ENCODE data around the gene DDX4.
"Not testable (repeated sequence)": the region's sequence is repeated elsewhere in the genome, so short reads cannot be mapped to it uniquely, and the experiment has no call there.

Gene DDX4

DNA sequence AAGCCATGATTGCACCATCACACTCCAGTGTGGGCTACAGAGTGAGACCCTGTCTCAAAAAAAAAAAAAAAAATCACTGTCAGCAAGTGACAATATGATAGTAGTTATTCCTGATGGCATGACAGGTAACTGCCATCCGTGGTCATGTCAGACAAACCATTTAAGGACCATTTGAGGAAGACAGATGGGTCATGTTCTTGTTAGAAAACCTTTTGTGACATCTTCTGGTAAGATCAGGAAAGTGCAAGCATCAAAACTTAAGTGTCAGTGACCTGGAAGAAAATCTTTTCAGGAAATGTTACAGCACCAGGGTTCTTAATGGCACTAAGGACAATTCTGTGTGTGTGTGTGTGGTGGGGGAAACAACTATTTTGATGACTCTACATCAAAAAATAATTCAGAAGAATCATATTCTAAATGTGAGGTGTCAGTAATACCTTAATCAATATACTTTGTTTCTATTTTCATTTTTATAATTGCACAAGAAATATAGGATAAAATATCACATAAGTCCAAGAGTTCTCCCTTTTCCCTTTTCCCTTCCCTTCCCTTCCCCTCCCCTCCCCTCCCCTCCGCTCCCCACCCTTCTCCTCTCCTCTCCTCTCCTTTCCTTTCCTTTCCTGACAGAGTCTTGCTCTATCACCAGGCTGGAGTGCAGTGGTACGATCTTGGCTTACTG lies 43.6 kb upstream of the DDX4 start:
- Histone ChIP-seq H4K8ac (ENCODE audit: low read length) (no peak overlapping the region), H3K4me2 (ENCODE audit: low read length, poor library complexity, severe bottlenecking) (no peak overlapping the region), H3K18ac (ENCODE audit: low read depth in 1 of 2, low read length in 2 of 2) (no peak overlapping the region), H3K4me1 (ENCODE audit: control insufficient read depth, insufficient read depth, low read depth, low read length) (no peaks in the 10 kb centered on the region), H3K36me3 (ENCODE audit: control insufficient read depth in 1 of 2, insufficient read depth in 2 of 2, low read depth in 1 of 2, low read length in 2 of 2) (peaks cover 0 to 8% of the 10 kb centered on the region in 2 experiments), H2BK120ac (ENCODE audit: low read depth, low read length) (no peak overlapping the region), H2AK5ac (ENCODE audit: low read length, severe bottlenecking) (no peak overlapping the region), H3K27me3 (ENCODE audit: control insufficient read depth in 1 of 2, insufficient read depth in 1 of 2, low read length in 2 of 2) (no peaks in the 10 kb centered on the region), H2BK15ac (ENCODE audit: low read depth, poor library complexity, severe bottlenecking) (no peak overlapping the region), H3K27ac (ENCODE audit: low read length, poor library complexity, severe bottlenecking) (no peak overlapping the region), H3K9me3 (ENCODE audit: control insufficient read depth, low read length) (no peaks in the 10 kb centered on the region), H3K4me3 (ENCODE audit: insufficient read depth in 1 of 2, low read depth in 1 of 2, low read length in 2 of 2) (no peak overlapping the region), H2BK5ac (ENCODE audit: low read depth, low read length, poor library complexity, severe bottlenecking) (no peak overlapping the region), H4K91ac (ENCODE audit: low read length) (no peak overlapping the region), H3K14ac (ENCODE audit: low read length in 2 of 2) (no peak overlapping the region), H3K4ac (ENCODE audit: low read depth in 1 of 2, low read length in 2 of 2) (no peak overlapping the region), H3K9ac (ENCODE audit: low read length) (no peak overlapping the region), H3K23ac (ENCODE audit: low read length in 2 of 2) (no peak overlapping the region), H3K79me1 (replicated peaks; ENCODE audit: low read length, poor library complexity, severe bottlenecking) (peaks cover 5% of the 10 kb centered on the region), H2AFZ (ENCODE audit: low read depth, low read length) (no peak overlapping the region), H2BK12ac (ENCODE audit: low read length in 2 of 2) (no peak overlapping the region)
- DNase-seq, result peak; percentile 52
- 83% methylated on average over 3 of the region's 3 CpGs for WGBS

DNA sequence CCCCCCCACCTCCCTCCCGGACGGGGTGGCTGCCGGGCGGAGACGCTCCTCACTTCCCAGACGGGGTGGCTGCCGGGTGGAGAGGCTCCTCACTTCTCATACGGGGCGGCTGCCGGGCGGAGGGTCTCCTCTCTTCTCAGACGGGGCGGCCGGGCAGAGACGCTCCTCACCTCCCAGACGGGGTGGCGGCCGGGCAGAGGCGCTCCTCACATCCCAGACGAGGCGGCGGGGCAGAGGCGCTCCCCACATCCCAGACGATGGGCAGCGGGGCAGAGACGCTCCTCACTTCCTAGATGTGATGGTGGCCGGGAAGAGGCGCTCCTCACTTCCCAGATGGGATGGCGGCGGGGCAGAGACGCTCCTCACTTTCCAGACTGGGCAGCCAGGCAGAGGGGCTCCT lies 41.2 kb upstream of the DDX4 start:
- not testable (repeated sequence) for H2BK12ac ChIP-seq (ENCODE audit: low read length in 2 of 2); H3K4me1 ChIP-seq (ENCODE audit: control insufficient read depth, insufficient read depth, low read depth, low read length); H2BK15ac ChIP-seq (ENCODE audit: low read depth, poor library complexity, severe bottlenecking); DNase-seq; H3K4ac ChIP-seq (ENCODE audit: low read depth in 1 of 2, low read length in 2 of 2); H3K27me3 ChIP-seq (ENCODE audit: control insufficient read depth in 1 of 2, insufficient read depth in 1 of 2, low read length in 2 of 2); H3K18ac ChIP-seq (ENCODE audit: low read depth in 1 of 2, low read length in 2 of 2); H4K8ac ChIP-seq (ENCODE audit: low read length); H2BK5ac ChIP-seq (ENCODE audit: low read depth, low read length, poor library complexity, severe bottlenecking); H3K36me3 ChIP-seq (ENCODE audit: control insufficient read depth in 1 of 2, insufficient read depth in 2 of 2, low read depth in 1 of 2, low read length in 2 of 2); H3K9me3 ChIP-seq (ENCODE audit: control insufficient read depth, low read length); H3K4me2 ChIP-seq (ENCODE audit: low read length, poor library complexity, severe bottlenecking); H3K23ac ChIP-seq (ENCODE audit: low read length in 2 of 2); H3K27ac ChIP-seq (ENCODE audit: low read length, poor library complexity, severe bottlenecking); H3K14ac ChIP-seq (ENCODE audit: low read length in 2 of 2); H3K4me3 ChIP-seq (ENCODE audit: insufficient read depth in 1 of 2, low read depth in 1 of 2, low read length in 2 of 2); H4K91ac ChIP-seq (ENCODE audit: low read length); H3K9ac ChIP-seq (ENCODE audit: low read length); H2BK120ac ChIP-seq (ENCODE audit: low read depth, low read length); H2AFZ ChIP-seq (ENCODE audit: low read depth, low read length); H2AK5ac ChIP-seq (ENCODE audit: low read length, severe bottlenecking); H3K79me1 ChIP-seq (replicated peaks; ENCODE audit: low read length, poor library complexity, severe bottlenecking)
- WGBS, result 100% methylated on average over 4 of the region's 31 CpGs

DNA sequence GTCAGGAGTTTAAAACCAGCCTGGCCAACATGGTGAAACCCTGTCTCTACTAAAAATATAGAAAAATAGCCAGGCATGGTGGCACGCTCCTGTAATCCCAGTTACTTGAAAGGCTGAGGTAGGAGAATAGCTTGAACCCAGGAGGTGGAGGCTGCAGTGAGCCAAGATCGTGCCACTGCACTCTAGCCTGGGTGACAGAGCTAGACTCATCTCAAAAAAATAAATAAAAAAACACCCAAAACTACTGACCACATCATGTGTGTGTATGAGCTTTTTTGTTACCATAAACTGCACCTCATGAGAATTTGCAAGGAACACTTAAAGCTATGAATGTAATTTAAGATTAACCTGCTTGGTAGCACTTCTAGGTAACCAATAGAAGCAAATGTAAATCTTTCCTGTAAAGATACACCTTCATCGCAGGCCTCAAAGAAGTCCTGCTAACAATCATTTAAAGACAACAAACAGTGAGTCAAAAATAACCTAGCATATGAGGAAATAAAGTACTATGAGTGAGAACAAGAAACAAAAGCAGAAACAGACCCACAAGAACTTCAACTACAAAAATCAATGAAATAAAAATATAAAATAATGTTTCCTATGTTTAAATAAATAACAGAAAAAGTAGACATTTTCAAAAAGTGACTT lies 38.7 kb upstream of the DDX4 start:
- H3K23ac ChIP-seq (ENCODE audit: low read length in 2 of 2), result no peak overlapping the region
- no peak overlapping the region for H2BK120ac ChIP-seq (ENCODE audit: low read depth, low read length)
- no peak overlapping the region for H3K4me3 ChIP-seq (ENCODE audit: insufficient read depth in 1 of 2, low read depth in 1 of 2, low read length in 2 of 2)
- H2BK5ac ChIP-seq (ENCODE audit: low read depth, low read length, poor library complexity, severe bottlenecking), result no peak overlapping the region
- H3K27ac ChIP-seq (ENCODE audit: low read length, poor library complexity, severe bottlenecking), result no peak overlapping the region
- no peak overlapping the region for H3K4me2 ChIP-seq (ENCODE audit: low read length, poor library complexity, severe bottlenecking)
- H3K4ac ChIP-seq (ENCODE audit: low read depth in 1 of 2, low read length in 2 of 2), result no peak overlapping the region
- H3K36me3 ChIP-seq (ENCODE audit: control insufficient read depth in 1 of 2, insufficient read depth in 2 of 2, low read depth in 1 of 2, low read length in 2 of 2), result peaks cover 2 to 13% of the 10 kb centered on the region in 2 experiments
- H2BK12ac ChIP-seq (ENCODE audit: low read length in 2 of 2), result no peak overlapping the region
- H2AFZ ChIP-seq (ENCODE audit: low read depth, low read length), result no peak overlapping the region
- H3K9ac ChIP-seq (ENCODE audit: low read length), result no peak overlapping the region
- no peak overlapping the region for H2AK5ac ChIP-seq (ENCODE audit: low read length, severe bottlenecking)
- no peaks in the 10 kb centered on the region for H3K9me3 ChIP-seq (ENCODE audit: control insufficient read depth, low read length)
- no peak overlapping the region for H3K14ac ChIP-seq (ENCODE audit: low read length in 2 of 2)
- DNase-seq, result no peak
- WGBS, result 100% methylated on average over 1 of the region's 3 CpGs
- H2BK15ac ChIP-seq (ENCODE audit: low read depth, poor library complexity, severe bottlenecking), result no peak overlapping the region
- no peaks in the 10 kb centered on the region for H3K4me1 ChIP-seq (ENCODE audit: control insufficient read depth, insufficient read depth, low read depth, low read length)
- H3K27me3 ChIP-seq (ENCODE audit: control insufficient read depth in 1 of 2, insufficient read depth in 1 of 2, low read length in 2 of 2), result no peaks in the 10 kb centered on the region
- no peak overlapping the region for H3K18ac ChIP-seq (ENCODE audit: low read depth in 1 of 2, low read length in 2 of 2)
- H4K8ac ChIP-seq (ENCODE audit: low read length), result no peak overlapping the region
- no peak overlapping the region for H4K91ac ChIP-seq (ENCODE audit: low read length)
- H3K79me1 ChIP-seq (replicated peaks; ENCODE audit: low read length, poor library complexity, severe bottlenecking), result no peaks in the 10 kb centered on the region

DNA sequence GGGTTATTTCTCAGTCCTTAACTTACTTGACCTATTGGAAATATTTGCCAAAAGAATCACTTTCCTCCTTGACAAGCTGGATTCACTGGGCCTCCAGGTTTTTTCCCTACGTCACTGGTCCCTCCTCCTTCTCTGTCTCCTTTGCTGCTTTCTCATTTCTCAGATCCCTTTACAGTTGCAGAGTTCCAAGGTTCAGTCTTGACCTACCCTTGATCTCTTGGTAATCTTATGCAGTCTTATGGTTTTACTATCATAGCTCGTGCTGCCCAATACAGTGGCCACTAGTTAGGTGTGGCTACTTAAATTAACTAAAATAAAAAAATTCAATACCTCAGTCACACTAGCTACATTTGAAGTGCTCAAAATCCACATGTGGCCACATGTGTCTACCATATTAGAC lies 37.1 kb upstream of the DDX4 start:
- no peak overlapping the region for H4K8ac ChIP-seq (ENCODE audit: low read length)
- H2BK5ac ChIP-seq (ENCODE audit: low read depth, low read length, poor library complexity, severe bottlenecking), result no peak overlapping the region
- H2AK5ac ChIP-seq (ENCODE audit: low read length, severe bottlenecking), result no peak overlapping the region
- no peak overlapping the region for H3K9ac ChIP-seq (ENCODE audit: low read length)
- no peak overlapping the region for H2BK15ac ChIP-seq (ENCODE audit: low read depth, poor library complexity, severe bottlenecking)
- H3K27me3 ChIP-seq (ENCODE audit: control insufficient read depth in 1 of 2, insufficient read depth in 1 of 2, low read length in 2 of 2), result no peaks in the 10 kb centered on the region
- H2BK120ac ChIP-seq (ENCODE audit: low read depth, low read length), result no peak overlapping the region
- H3K27ac ChIP-seq (ENCODE audit: low read length, poor library complexity, severe bottlenecking), result no peak overlapping the region
- no peak overlapping the region for H2AFZ ChIP-seq (ENCODE audit: low read depth, low read length)
- no peaks in the 10 kb centered on the region for H3K9me3 ChIP-seq (ENCODE audit: control insufficient read depth, low read length)
- no peak overlapping the region for H4K91ac ChIP-seq (ENCODE audit: low read length)
- DNase-seq, result no peak
- H3K4me2 ChIP-seq (ENCODE audit: low read length, poor library complexity, severe bottlenecking), result no peak overlapping the region
- no peak overlapping the region for H2BK12ac ChIP-seq (ENCODE audit: low read length in 2 of 2)
- peaks cover 2% of the 10 kb centered on the region for H3K79me1 ChIP-seq (replicated peaks; ENCODE audit: low read length, poor library complexity, severe bottlenecking)
- H3K4me3 ChIP-seq (ENCODE audit: insufficient read depth in 1 of 2, low read depth in 1 of 2, low read length in 2 of 2), result no peak overlapping the region
- no peak overlapping the region for H3K23ac ChIP-seq (ENCODE audit: low read length in 2 of 2)
- 100% methylated on average over 1 of the region's 2 CpGs for WGBS
- H3K4ac ChIP-seq (ENCODE audit: low read depth in 1 of 2, low read length in 2 of 2), result no peak overlapping the region
- H3K36me3 ChIP-seq (ENCODE audit: control insufficient read depth in 1 of 2, insufficient read depth in 2 of 2, low read depth in 1 of 2, low read length in 2 of 2), result peaks cover 2 to 12% of the 10 kb centered on the region in 2 experiments
- no peak overlapping the region for H3K18ac ChIP-seq (ENCODE audit: low read depth in 1 of 2, low read length in 2 of 2)
- no peaks in the 10 kb centered on the region for H3K4me1 ChIP-seq (ENCODE audit: control insufficient read depth, insufficient read depth, low read depth, low read length)
- no peak overlapping the region for H3K14ac ChIP-seq (ENCODE audit: low read length in 2 of 2)

Measured in mesenchymal stem cell (in vitro differentiated cells and primary cell).